Subcutaneous adipose tissue (tissue), 4 donors: ENCODE data around the gene TMEM169. TPM values are rescaled to one million over a fixed set of nuclear protein-coding genes. Genes with fewer than 3 reads are reported as not detected.

Source experiments
- total RNA-seq, 4 donors: library from RNA; depleted of rRNA; stranded (reverse); fragments of >200 nt; gene quantifications; one replicate each; pipeline ENCODE4 v1.1.0, GENCODE V29; 2016
- TF ChIP-seq, protein P1 (sequence below): fragments of 450-650 bp; IDR thresholded peaks from one replicate; pipeline ENCODE4 v1.5.1; 2016; ENCODE audit warnings: low read depth, mild to moderate bottlenecking, control low read depth, antibody characterized with exemption, moderate library complexity

The TMEM169 gene
- total RNA-seq, 4 donors from 2014 or later, result 0.57 to 1.8 (median 0.67) TPM

DNA sequence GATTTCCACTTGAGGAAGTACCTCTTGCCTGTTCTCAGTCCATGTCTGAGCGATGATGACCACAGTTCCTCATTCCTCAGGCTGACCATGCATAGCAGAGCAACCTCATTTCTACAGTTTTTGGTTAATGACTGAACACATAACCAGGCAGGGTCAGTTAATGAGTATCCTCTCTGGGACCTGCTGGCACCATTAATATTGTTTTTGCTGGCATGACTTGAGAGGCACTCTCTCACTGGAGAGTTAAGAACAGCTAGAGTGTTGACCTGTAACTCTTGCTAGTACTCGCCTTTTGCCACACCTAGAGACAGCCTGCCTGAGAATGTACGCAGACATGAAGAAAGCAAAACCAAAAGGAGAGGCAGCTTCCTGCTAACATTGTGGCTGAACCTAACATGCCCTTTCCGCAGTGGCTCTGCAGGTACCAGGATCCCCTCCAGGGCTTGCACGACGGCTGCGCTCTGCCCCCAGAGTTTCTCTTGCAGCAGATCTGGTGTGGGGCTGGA lies 24.0 kb upstream of the TMEM169 start:
- TF ChIP-seq, protein P1, sequence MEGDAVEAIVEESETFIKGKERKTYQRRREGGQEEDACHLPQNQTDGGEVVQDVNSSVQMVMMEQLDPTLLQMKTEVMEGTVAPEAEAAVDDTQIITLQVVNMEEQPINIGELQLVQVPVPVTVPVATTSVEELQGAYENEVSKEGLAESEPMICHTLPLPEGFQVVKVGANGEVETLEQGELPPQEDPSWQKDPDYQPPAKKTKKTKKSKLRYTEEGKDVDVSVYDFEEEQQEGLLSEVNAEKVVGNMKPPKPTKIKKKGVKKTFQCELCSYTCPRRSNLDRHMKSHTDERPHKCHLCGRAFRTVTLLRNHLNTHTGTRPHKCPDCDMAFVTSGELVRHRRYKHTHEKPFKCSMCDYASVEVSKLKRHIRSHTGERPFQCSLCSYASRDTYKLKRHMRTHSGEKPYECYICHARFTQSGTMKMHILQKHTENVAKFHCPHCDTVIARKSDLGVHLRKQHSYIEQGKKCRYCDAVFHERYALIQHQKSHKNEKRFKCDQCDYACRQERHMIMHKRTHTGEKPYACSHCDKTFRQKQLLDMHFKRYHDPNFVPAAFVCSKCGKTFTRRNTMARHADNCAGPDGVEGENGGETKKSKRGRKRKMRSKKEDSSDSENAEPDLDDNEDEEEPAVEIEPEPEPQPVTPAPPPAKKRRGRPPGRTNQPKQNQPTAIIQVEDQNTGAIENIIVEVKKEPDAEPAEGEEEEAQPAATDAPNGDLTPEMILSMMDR, result no peak

DNA sequence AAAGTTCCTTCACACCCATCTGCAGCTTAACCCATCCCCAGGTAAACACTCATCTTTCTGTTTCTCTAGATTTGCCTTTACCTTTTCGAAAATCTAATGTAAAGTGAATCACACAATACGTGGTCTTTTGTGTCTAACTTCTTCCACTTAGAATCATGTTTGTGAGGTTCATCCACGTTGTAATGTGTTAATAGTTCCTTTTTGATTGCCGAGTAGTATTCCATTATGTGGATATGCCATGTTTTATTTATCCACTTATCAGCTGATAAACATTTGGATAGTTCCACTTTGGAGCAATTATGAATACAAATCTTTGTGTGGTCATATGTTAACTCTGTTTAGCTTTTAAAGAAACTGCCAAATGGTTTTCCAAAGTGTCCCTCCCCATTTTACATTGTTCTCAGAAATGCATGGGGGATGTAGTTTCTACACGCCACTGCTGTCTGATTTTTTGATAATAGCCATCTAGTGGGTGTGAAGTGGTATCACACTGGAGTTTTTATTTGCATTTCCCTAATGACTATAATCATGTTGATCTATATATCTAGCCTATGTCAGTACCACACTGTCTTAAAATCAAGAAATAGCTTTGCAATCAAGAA lies 22.4 kb upstream of the TMEM169 start:
- TF ChIP-seq, protein P1, result no peak

DNA sequence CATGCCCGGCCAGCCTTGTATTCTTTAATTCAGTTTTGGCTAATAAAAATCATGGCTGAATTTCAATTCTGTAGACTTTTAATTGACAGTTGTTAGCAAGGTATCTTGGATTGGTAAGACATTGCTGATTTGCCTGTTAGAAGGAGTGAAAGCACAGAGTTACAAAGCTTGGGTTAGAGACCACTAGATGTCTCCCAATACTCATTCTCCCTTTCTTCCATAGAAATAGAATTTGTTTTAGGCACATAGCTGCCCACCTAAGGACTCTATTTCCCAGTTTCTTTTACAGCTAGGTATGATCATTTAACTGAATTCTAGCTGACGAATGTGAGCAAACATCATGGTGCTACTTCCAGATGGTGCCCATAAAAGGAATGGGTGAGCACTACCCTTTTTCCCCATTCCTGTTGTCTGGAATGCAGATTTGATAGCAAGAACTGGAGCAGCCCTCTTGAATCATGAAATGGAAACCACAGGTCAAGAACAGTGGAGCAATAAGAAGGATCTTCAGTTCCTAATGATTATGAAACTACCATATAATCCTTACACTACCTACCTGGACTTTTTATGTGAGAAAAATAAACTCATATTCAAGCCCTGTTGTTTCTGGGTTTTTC lies 17.6 kb upstream of the TMEM169 start:
- TF ChIP-seq, protein P1, result no peak

DNA sequence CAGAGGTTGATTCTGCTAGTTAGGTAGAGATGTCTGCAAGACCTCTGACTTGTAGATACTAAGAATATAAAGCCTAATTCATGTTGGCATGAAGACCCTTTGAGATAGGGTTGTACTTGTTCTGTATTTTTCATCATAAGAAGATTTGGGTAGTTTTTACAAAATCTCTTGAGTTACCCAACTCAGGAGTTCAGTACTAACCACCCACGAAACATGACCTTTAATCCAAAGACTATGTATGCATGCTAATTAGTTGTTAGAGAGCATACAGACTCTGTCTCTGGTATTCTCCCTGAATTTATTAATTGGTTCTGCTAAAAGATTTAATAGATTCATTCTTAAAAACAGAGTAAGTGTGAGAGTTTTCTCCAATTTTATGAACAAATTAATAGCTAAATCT lies 17.1 kb upstream of the TMEM169 start:
- TF ChIP-seq, protein P1, result no peak

DNA sequence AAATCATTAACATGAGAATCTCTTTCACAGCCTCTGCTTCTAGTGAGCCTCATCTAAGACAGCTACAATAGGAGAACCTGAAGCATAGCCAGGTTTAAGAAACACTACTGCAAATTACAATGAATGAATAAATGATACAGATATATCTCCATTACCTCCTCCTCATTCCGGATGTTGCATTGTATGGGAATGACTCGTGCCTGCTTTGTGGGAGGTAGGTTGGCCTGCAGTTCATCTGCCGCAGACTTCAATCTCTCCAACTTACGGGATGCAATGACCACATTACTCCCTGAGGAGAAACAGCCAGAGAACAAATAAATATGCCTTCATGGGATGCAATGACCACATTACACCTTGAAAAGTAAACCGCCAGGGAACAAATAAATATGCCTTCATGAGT lies 15.5 kb upstream of the TMEM169 start:
- TF ChIP-seq, protein P1, result no peak

DNA sequence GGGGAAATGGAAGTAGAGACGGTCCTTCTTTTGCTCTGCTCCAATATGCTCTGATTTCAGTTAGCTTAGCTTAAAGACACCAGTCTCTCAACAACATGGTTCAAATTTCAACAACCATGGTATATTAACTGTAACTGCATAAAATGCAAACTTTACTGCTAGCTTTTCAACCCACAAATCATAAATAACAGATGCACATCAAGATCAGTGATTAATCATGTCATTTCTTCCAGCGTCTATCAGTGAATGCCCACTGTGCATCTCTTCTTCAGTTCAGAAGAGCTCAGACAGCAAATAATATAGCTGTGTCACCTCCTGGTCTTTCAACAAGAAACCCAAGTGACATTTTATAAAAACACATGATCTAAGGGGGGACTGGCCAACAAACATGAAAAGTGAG lies 12.7 kb upstream of the TMEM169 start:
- TF ChIP-seq, protein P1, result no peak

DNA sequence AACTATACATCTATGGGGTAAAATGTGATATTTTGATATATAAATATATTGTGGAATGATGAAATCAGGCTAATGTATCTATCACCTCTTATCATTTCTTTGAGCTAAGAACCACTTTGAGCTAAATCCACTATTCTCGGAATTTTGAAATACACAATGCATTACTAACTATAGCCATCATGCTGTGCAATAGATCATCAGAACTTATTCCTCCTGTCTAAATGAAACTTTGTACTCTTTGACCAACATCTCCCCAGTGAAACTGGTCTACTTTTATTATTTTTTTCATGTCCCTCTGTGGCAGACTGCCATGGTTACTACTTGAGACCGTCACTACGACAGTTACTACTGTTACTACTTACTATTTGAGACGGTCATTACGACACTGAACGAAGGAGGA lies 11.5 kb upstream of the TMEM169 start:
- TF ChIP-seq, protein P1, result no peak
